Bronchial epithelial cell (primary cell): Measurements from ENCODE around the gene SPATA25. TPM values are rescaled to one million over a fixed set of nuclear protein-coding genes. Genes with fewer than 3 reads are reported as not detected.

Experiments used
- DNase-seq: peaks from one replicate; pipeline ENCODE4 v3.0.0-alpha.2; 2010; ENCODE audit warnings: low read depth
- FAIRE-seq: peaks from 2 replicates; lab custom pipeline; 2011; peaks lifted over from hg19 to GRCh38; lab: Jason Lieb, UNC
- H3K27me3 ChIP-seq: 2 replicates; pipeline ENCODE4 v1.5.1; 2011; ENCODE audit warnings: low read length; ENCODE audit not compliant: control insufficient read depth, insufficient read depth
- H3K36me3 ChIP-seq: 2 replicates; pipeline ENCODE4 v1.5.1; 2011; ENCODE audit warnings: low read length; ENCODE audit not compliant: control insufficient read depth, insufficient read depth
- H3K4me3 ChIP-seq: 2 replicates; pipeline ENCODE4 v1.5.1; 2011; ENCODE audit warnings: mild to moderate bottlenecking, low read depth, low read length, control low read depth
- CTCF ChIP-seq: IDR thresholded peaks from 2 replicates; pipeline ENCODE4 v1.5.1; 2011; ENCODE audit warnings: mild to moderate bottlenecking, moderate library complexity, low read length, control low read depth, inconsistent platforms; ENCODE audit not compliant: insufficient read depth, severe bottlenecking
- total RNA-seq: library from RNA; depleted of rRNA; stranded (reverse); fragments of >200 nt; gene quantifications from 2 replicates; pipeline ENCODE4 v1.2.1, GENCODE V29; 2014

Gene SPATA25
- total RNA-seq, 1 donor from 2014 or later, result 0.53 TPM

GRCh38 chr20:45873409-45874103, 13.9 kb downstream of the SPATA25 start:
- DNase-seq (peak; percentile 50), FAIRE-seq (no peak)
- no peak for TF ChIP-seq CTCF
- Histone ChIP-seq H3K27me3 (no peaks in the 10 kb centered on the region), H3K36me3 (peaks cover 6% of the 10 kb centered on the region), H3K4me3 (no peak overlapping the region)

GRCh38 chr20:45872626-45873025, 14.8 kb downstream of the SPATA25 start:
- Histone ChIP-seq H3K4me3 (no peak overlapping the region), H3K36me3 (peaks cover 1% of the 10 kb centered on the region), H3K27me3 (no peaks in the 10 kb centered on the region)
- FAIRE-seq (no peak), DNase-seq (peak; percentile 62)
- no peak for TF ChIP-seq CTCF

- Histone ChIP-seq H3K4me3 (no peak overlapping the region), H3K36me3 (no peaks in the 10 kb centered on the region), H3K27me3 (no peaks in the 10 kb centered on the region)
- no peak for FAIRE-seq
- no peak for TF ChIP-seq CTCF
- DNase-seq, result peak; percentile 79
Measured at GRCh38 chr20:45867819-45868176, 19.6 kb downstream of the SPATA25 start.

GRCh38 chr20:45867136-45867818, 20.1 kb downstream of the SPATA25 start:
- no peak for TF ChIP-seq CTCF
- no peak for DNase-seq
- Histone ChIP-seq H3K27me3 (no peaks in the 10 kb centered on the region), H3K4me3 (no peak overlapping the region), H3K36me3 (no peaks in the 10 kb centered on the region)
- no peak for FAIRE-seq

GRCh38 chr20:45866454-45866853, 21.0 kb downstream of the SPATA25 start:
- FAIRE-seq (no peak), DNase-seq (no peak)
- no peak for TF ChIP-seq CTCF
- no peaks in the 10 kb centered on the region for H3K27me3 ChIP-seq
- H3K36me3 ChIP-seq, result no peaks in the 10 kb centered on the region
- H3K4me3 ChIP-seq, result no peak overlapping the region
